Activated naive CD8-positive, alpha-beta T cell treated with anti-CD3 and anti-CD28 coated beads, Interleukin-2, amount 10 ng/mL, durations not matched to agents 7 days and 5 days (primary cell): ENCODE measurements around the gene CTNND2. TPM values are rescaled to one million over a fixed set of nuclear protein-coding genes. Genes with fewer than 3 reads are reported as not detected.

Experiments used
- ATAC-seq: fragments of 150-1000 bp; cut with Tn5 transposase; one replicate; pipeline ENCODE4 v1.10.0; 2021; ENCODE audit warnings: low read depth, moderate library complexity
- POLR2A ChIA-PET: fragments of 350-600 bp; sonication (Branson Sonifier 250); formaldehyde crosslinking; loops from one replicate; lab custom pipeline; 2021; ENCODE audit warnings: antibody characterized with exemption; lab: Charles Lee
- DNase-seq: peaks from one replicate; pipeline ENCODE4 v3.0.0; 2021
- H3K27ac Mint-ChIP-seq: one replicate; pipeline ENCODE4 v1.8.0; 2022; ENCODE audit warnings: mild to moderate bottlenecking, mixed read lengths
- H3K27me3 Mint-ChIP-seq: one replicate; pipeline ENCODE4 v1.8.0; 2022; ENCODE audit warnings: mild to moderate bottlenecking, moderate library complexity, mixed read lengths
- H3K36me3 Mint-ChIP-seq: one replicate; pipeline ENCODE4 v1.8.0; 2021; ENCODE audit warnings: mild to moderate bottlenecking, mixed read lengths
- H3K4me1 Mint-ChIP-seq: one replicate; pipeline ENCODE4 v1.8.0; 2021; ENCODE audit warnings: mixed read lengths
- H3K4me3 Mint-ChIP-seq: one replicate; pipeline ENCODE4 v1.8.0; 2022; ENCODE audit warnings: mild to moderate bottlenecking, moderate library complexity, mixed read lengths
- H3K9me3 Mint-ChIP-seq: one replicate; pipeline ENCODE4 v1.8.0; 2021; ENCODE audit warnings: mixed read lengths
- total RNA-seq, 2 experiments: library from RNA; stranded (reverse); gene quantifications; one replicate each; pipeline ENCODE4 v1.2.3, GENCODE V29; 2021

CTNND2 gene
- total RNA-seq, 2 experiments from 2014 or later: not detected

GRCh38 chr5:11898787-11899186 is 5.5 kb downstream of the CTNND2 start:
- Mint-ChIP-seq H3K27ac (no peak overlapping the region), H3K36me3 (no peaks in the 10 kb centered on the region), H3K4me3 (no peak overlapping the region), H3K9me3 (no peaks in the 10 kb centered on the region), H3K4me1 (no peaks in the 10 kb centered on the region), H3K27me3 (peaks cover 20% of the 10 kb centered on the region)
- ATAC-seq (no peak), DNase-seq (no peak)
- POLR2A ChIA-PET: no interaction called here

DNA sequence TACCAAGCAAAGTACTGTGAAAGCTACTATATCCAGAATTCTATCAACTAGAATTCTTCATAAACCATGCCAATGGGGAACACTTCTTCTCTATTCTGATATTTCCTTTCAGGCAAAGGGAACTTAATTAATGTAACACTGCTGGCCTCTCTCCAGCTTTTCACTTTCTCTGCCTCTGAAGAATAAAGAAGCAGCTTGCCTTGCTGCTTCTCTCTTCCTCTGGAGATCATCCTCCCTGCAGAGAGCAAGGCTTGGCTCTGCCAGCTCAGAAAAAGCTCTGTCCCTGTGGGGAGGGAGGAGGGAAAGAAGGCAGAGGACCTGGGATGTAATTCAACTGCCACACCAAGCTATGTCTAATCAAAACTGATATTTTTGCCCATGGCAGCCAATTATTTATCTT is 6.5 kb downstream of the CTNND2 start:
- Mint-ChIP-seq H3K9me3 (no peaks in the 10 kb centered on the region), H3K4me1 (no peaks in the 10 kb centered on the region), H3K27me3 (peaks cover 14% of the 10 kb centered on the region), H3K4me3 (no peak overlapping the region), H3K36me3 (no peaks in the 10 kb centered on the region), H3K27ac (no peak overlapping the region)
- no peak for DNase-seq
- ATAC-seq: no peak
- POLR2A ChIA-PET: no interaction called here

GRCh38 chr5:11894992-11895391 is 9.3 kb downstream of the CTNND2 start:
- Mint-ChIP-seq H3K27me3 (no peaks in the 10 kb centered on the region), H3K36me3 (no peaks in the 10 kb centered on the region), H3K9me3 (no peaks in the 10 kb centered on the region), H3K4me3 (no peak overlapping the region), H3K4me1 (no peaks in the 10 kb centered on the region), H3K27ac (no peak overlapping the region)
- no peak for DNase-seq
- POLR2A ChIA-PET: no interaction called here
- no peak for ATAC-seq

DNA sequence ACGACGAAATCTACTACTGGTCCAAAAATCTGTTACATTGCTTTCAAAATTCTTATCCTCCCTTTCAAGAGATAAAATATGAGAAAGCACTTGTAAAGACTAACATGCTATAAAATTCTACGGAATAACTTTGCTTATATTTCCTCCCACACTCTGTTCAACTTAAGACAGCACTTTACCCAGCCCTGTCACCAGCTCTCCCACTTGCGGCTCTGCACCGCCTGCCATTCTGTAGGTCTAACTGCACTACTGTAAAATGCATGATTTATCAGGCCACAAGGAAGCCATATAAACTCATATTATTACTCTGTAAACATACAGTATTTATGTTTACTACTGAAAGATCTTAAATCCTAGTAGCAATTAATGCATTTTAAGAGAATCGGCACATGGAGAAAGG is 11.4 kb downstream of the CTNND2 start:
- H3K9me3 Mint-ChIP-seq: no peaks in the 10 kb centered on the region
- H3K27ac Mint-ChIP-seq: no peak overlapping the region

DNA sequence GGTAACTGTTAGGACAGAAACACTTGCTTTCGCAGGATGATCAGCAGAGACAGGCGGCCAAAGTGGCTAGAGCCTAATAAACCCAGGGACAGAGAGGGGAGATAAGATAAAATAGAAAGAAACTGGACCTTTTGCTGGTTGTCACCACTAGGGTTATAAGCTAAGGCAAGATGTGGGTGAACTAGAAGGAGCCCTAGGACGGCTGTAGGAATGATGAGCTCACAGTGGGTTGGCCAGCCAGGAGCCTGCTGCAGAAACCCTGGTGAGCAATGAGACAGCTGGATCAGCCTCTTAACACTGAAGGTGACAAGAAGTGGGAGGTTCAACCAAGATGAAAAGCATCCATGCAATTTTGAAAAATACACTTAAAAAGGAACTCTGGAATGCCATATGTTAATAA is 13.5 kb downstream of the CTNND2 start:
- Mint-ChIP-seq H3K4me1 (no peaks in the 10 kb centered on the region), H3K27ac (no peak overlapping the region), H3K27me3 (no peaks in the 10 kb centered on the region), H3K4me3 (no peak overlapping the region), H3K9me3 (no peaks in the 10 kb centered on the region), H3K36me3 (no peaks in the 10 kb centered on the region)
- POLR2A ChIA-PET: no interaction called here
- DNase-seq: no peak
- no peak for ATAC-seq

More for the DNA sequence above, 11.4 kb downstream of the CTNND2 start:
- no peaks in the 10 kb centered on the region for H3K36me3 Mint-ChIP-seq
- no peaks in the 10 kb centered on the region for H3K4me1 Mint-ChIP-seq
- POLR2A ChIA-PET: no interaction called here
- ATAC-seq: no peak
- no peak for DNase-seq
- no peaks in the 10 kb centered on the region for H3K27me3 Mint-ChIP-seq
- no peak overlapping the region for H3K4me3 Mint-ChIP-seq

GRCh38 chr5:11888221-11888620 is 16.0 kb downstream of the CTNND2 start:
- POLR2A ChIA-PET: no interaction called here
- no peak for DNase-seq
- no peak for ATAC-seq
- H3K27ac Mint-ChIP-seq: no peak overlapping the region
- no peak overlapping the region for H3K4me3 Mint-ChIP-seq
- peaks cover 2% of the 10 kb centered on the region for H3K9me3 Mint-ChIP-seq
- no peaks in the 10 kb centered on the region for H3K27me3 Mint-ChIP-seq
- no peaks in the 10 kb centered on the region for H3K4me1 Mint-ChIP-seq
- H3K36me3 Mint-ChIP-seq: no peaks in the 10 kb centered on the region

DNA sequence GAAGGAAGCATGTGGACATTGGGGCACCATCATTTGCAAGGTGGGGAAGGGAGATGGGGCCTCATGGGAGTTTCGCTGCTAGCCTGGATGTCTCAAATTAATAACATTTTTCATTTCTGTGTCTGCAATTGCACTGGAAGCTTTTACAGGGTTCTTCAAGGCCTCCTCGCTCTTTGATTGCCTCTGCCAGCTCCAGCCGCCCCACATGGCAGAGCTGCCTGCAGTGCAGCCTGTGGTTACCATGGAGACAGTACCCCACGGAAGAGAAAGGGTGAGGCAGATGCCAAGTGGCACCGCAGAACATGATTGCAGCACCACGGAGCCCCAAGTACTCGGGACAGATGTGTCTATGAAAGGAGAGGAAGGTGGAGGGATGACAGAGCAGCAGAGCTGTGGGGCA is 25.4 kb downstream of the CTNND2 start:
- ATAC-seq (no peak), DNase-seq (no peak)
- no peaks in the 10 kb centered on the region for H3K36me3 Mint-ChIP-seq
- no peaks in the 10 kb centered on the region for H3K4me1 Mint-ChIP-seq
- no peaks in the 10 kb centered on the region for H3K27me3 Mint-ChIP-seq
- no peak overlapping the region for H3K27ac Mint-ChIP-seq
- POLR2A ChIA-PET: no interaction called here
- H3K9me3 Mint-ChIP-seq: peaks cover 3% of the 10 kb centered on the region
- no peak overlapping the region for H3K4me3 Mint-ChIP-seq

DNA sequence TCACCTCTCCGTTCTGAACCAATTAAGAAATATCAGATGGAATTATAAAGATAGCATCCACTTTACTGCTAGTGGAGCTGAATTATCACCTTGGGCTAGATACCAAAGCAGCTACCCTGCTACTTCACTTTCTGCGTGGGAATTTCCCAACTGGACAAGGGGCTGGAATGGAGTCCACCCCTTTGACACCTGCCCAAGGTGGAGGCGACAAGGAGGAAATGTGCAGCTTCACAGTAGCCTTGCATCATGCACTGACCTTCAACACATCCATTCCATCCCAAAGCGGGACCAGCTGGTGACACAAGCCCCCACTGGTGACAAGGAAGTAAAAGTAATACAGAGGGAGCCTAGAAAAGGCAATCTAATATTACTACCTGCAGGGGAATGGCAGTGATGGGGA is 30.7 kb downstream of the CTNND2 start:
- H3K36me3 Mint-ChIP-seq: no peaks in the 10 kb centered on the region
- POLR2A ChIA-PET: no interaction called here
- H3K27me3 Mint-ChIP-seq: no peaks in the 10 kb centered on the region
- peaks cover 1% of the 10 kb centered on the region for H3K9me3 Mint-ChIP-seq
- no peak overlapping the region for H3K27ac Mint-ChIP-seq
- no peak overlapping the region for H3K4me3 Mint-ChIP-seq
- DNase-seq (no peak), ATAC-seq (no peak)
- H3K4me1 Mint-ChIP-seq: no peaks in the 10 kb centered on the region

DNA sequence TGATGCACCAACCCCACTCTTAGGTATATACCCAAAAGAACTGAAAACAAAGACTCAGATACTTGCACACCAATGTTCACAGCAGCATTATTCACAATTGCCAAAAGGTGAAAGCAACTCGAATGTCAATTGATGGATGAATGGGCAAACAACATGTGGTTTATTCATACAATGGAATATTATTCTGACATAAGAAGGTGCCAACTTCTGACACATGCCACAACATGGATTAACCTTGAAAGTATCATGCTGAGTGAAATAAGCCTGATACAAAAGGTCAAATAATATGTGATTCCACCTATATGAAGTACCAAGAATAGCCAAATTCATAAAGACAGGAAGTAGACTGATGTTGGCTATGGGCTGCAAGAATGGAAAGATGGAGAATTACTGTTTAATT is 35.0 kb downstream of the CTNND2 start:
- DNase-seq (no peak), ATAC-seq (no peak)
- H3K27me3 Mint-ChIP-seq: no peaks in the 10 kb centered on the region
- POLR2A ChIA-PET: no interaction called here
- H3K36me3 Mint-ChIP-seq: no peaks in the 10 kb centered on the region
- no peak overlapping the region for H3K4me3 Mint-ChIP-seq
- H3K27ac Mint-ChIP-seq: no peak overlapping the region
- H3K9me3 Mint-ChIP-seq: peaks cover 1% of the 10 kb centered on the region
- no peaks in the 10 kb centered on the region for H3K4me1 Mint-ChIP-seq

DNA sequence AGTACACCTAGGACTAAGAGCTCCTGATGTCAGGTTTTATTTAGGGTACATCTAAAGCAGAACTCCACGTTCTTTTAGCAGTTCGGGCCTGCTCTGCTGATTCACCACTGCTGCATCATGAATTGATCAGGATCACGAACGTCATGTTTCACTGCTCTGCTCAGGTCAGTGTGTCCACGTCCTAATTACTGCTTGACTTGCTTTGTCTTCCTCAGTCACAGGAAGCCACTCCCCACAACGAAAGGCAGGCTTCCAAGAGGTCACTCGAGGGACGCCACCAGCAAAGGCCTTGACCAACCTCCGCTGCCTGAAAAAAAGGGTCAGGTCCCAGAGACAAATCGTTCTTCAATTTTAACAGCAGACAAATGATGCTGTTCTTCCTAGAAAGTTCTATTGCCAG is 40.3 kb downstream of the CTNND2 start:
- POLR2A ChIA-PET: no interaction called here
- Mint-ChIP-seq H3K36me3 (no peaks in the 10 kb centered on the region), H3K9me3 (peaks cover 2% of the 10 kb centered on the region), H3K4me3 (no peak overlapping the region), H3K27me3 (no peaks in the 10 kb centered on the region), H3K4me1 (no peaks in the 10 kb centered on the region), H3K27ac (no peak overlapping the region)
- no peak for ATAC-seq
- DNase-seq: no peak

- H3K4me1 Mint-ChIP-seq: no peaks in the 10 kb centered on the region
- no peaks in the 10 kb centered on the region for H3K36me3 Mint-ChIP-seq
- H3K9me3 Mint-ChIP-seq: peaks cover 3% of the 10 kb centered on the region
- POLR2A ChIA-PET: no interaction called here
- ATAC-seq (no peak), DNase-seq (no peak)
- no peaks in the 10 kb centered on the region for H3K27me3 Mint-ChIP-seq
- H3K27ac Mint-ChIP-seq: no peak overlapping the region
- H3K4me3 Mint-ChIP-seq: no peak overlapping the region
Observed at GRCh38 chr5:11857391-11857790, 46.9 kb downstream of the CTNND2 start.

GRCh38 chr5:11854936-11855335 is 49.3 kb downstream of the CTNND2 start:
- Mint-ChIP-seq H3K27me3 (no peaks in the 10 kb centered on the region), H3K9me3 (peaks cover 3% of the 10 kb centered on the region), H3K4me3 (no peak overlapping the region), H3K27ac (no peak overlapping the region), H3K4me1 (no peaks in the 10 kb centered on the region), H3K36me3 (no peaks in the 10 kb centered on the region)
- no peak for ATAC-seq
- POLR2A ChIA-PET: no interaction called here
- DNase-seq: no peak

- H3K4me1 Mint-ChIP-seq: no peaks in the 10 kb centered on the region
- DNase-seq (no peak), ATAC-seq (no peak)
- no peak overlapping the region for H3K27ac Mint-ChIP-seq
- no peak overlapping the region for H3K4me3 Mint-ChIP-seq
- H3K36me3 Mint-ChIP-seq: no peaks in the 10 kb centered on the region
- POLR2A ChIA-PET: no interaction called here
- peaks cover 3% of the 10 kb centered on the region for H3K9me3 Mint-ChIP-seq
- H3K27me3 Mint-ChIP-seq: no peaks in the 10 kb centered on the region
Observed at GRCh38 chr5:11853796-11854195, 50.5 kb downstream of the CTNND2 start.

GRCh38 chr5:11853140-11853539 is 51.1 kb downstream of the CTNND2 start:
- no peaks in the 10 kb centered on the region for H3K4me1 Mint-ChIP-seq
- ATAC-seq (no peak), DNase-seq (no peak)
- peaks cover 3% of the 10 kb centered on the region for H3K9me3 Mint-ChIP-seq
- H3K4me3 Mint-ChIP-seq: no peak overlapping the region
- H3K27ac Mint-ChIP-seq: no peak overlapping the region
- no peaks in the 10 kb centered on the region for H3K36me3 Mint-ChIP-seq
- POLR2A ChIA-PET: no interaction called here
- H3K27me3 Mint-ChIP-seq: no peaks in the 10 kb centered on the region

GRCh38 chr5:11852717-11853087 is 51.5 kb downstream of the CTNND2 start:
- DNase-seq (no peak), ATAC-seq (no peak)
- H3K36me3 Mint-ChIP-seq: no peaks in the 10 kb centered on the region
- POLR2A ChIA-PET: no interaction called here
- no peak overlapping the region for H3K4me3 Mint-ChIP-seq
- H3K27me3 Mint-ChIP-seq: no peaks in the 10 kb centered on the region
- no peak overlapping the region for H3K27ac Mint-ChIP-seq
- H3K9me3 Mint-ChIP-seq: peaks cover 3% of the 10 kb centered on the region
- H3K4me1 Mint-ChIP-seq: no peaks in the 10 kb centered on the region
